Testis (tissue), 3 donors: ENCODE measurements around the gene CECR2. TPM values are rescaled to one million over a fixed set of nuclear protein-coding genes. Genes with fewer than 3 reads are reported as not detected.

ENCODE experiments used
- DNase-seq: peaks from one replicate; pipeline ENCODE4 v3.0.0-alpha.2; 2019
- H3K27ac ChIP-seq, 2 donors: fragments of 200-600 bp; sonication (generic); one replicate each; pipeline ENCODE4 v1.5.1; 2019
- H3K27me3 ChIP-seq: fragments of 200-600 bp; sonication (generic); one replicate; pipeline ENCODE4 v1.5.1; 2019
- H3K36me3 ChIP-seq: fragments of 200-600 bp; sonication (generic); one replicate; pipeline ENCODE4 v1.5.1; 2017; ENCODE audit warnings: low read depth; ENCODE audit errors: missing control alignments
- H3K4me1 ChIP-seq: fragments of 200-600 bp; sonication (generic); one replicate; pipeline ENCODE4 v1.5.1; 2019
- H3K4me3 ChIP-seq, 2 donors: fragments of 200-600 bp; sonication (generic); one replicate each; pipeline ENCODE4 v1.5.1; 2017 to 2019
- H3K9me3 ChIP-seq: fragments of 200-600 bp; sonication (generic); one replicate; pipeline ENCODE4 v1.5.1; 2017
- CTCF ChIP-seq, 3 experiments: fragments of 450-650 bp in 2 of 3; fragments of 200-600 bp in 1 of 3; sonication (generic) in 1 of 3; IDR thresholded peaks; one replicate each; pipeline ENCODE4 v1.5.1; 2016 to 2019; ENCODE audit warnings: antibody characterized with exemption in 3 of 3, mild to moderate bottlenecking in 2 of 3, moderate library complexity in 1 of 3
- POLR2A ChIP-seq: fragments of 450-650 bp; IDR thresholded peaks from one replicate; pipeline ENCODE4 v1.6.1; 2017; ENCODE audit warnings: antibody characterized with exemption, mild to moderate bottlenecking, moderate library complexity
- WGBS, 2 donors: methylation state at CpG; one replicate each; pipeline ENCODE4 v1.1.5; 2018; 5-methylcytosine and 5-hydroxymethylcytosine counted together
- intact Hi-C: fragments of 100-400 bp; cut with DNase I; formaldehyde crosslinking; loops from one replicate; pipeline ENCODE4 v1.15.1; 2023; ENCODE audit warnings: low total_unique reads
- polyA plus RNA-seq: library from polyadenylated mRNA; stranded (reverse); fragments of 350-450 nt; fragmentation: Illumina TruSeq; extraction: RNeasy Lipid Tissue Mini Kit (QIAGEN cat#74804); gene quantifications from one replicate; pipeline ENCODE4 v1.2.3, GENCODE V29; 2014; ENCODE audit warnings: low read depth, low replicate concordance; ENCODE audit not compliant: insufficient read depth
- total RNA-seq, 2 donors: library from RNA; depleted of rRNA; stranded (reverse); fragments of >200 nt; gene quantifications; one replicate each; pipeline ENCODE4 v1.2.3, GENCODE V29; 2016

CECR2 gene
- total and polyA plus RNA-seq, 3 donors from 2014 or later: 7.1 to 18.7 (median 16.8) TPM

- intact Hi-C loops: no loop called here
- H3K36me3 ChIP-seq: no peaks in the 10 kb centered on the region
- 74 to 81% methylated on average over 3 of the region's 3 CpGs for WGBS, 2 donors
These were observed 65.6 kb downstream of the CECR2 start for GRCh38 chr22:17434856-17435255.

GRCh38 chr22:17435375-17435774, 66.1 kb downstream of the CECR2 start:
- no peaks in the 10 kb centered on the region for H3K36me3 ChIP-seq
- no peaks in the 10 kb centered on the region for H3K27me3 ChIP-seq
- intact Hi-C loops: no loop called here
- no peaks in the 10 kb centered on the region for H3K4me1 ChIP-seq
- no peak for DNase-seq
- no peak overlapping the region for H3K27ac ChIP-seq
- no peak overlapping the region for H3K4me3 ChIP-seq
- TF ChIP-seq CTCF (IDR thresholded peaks at IDR 0.05) (no peak), POLR2A (no peak)
- no peaks in the 10 kb centered on the region for H3K9me3 ChIP-seq
- WGBS, 2 donors: 79 to 85% methylated on average over 3 of the region's 3 CpGs

More at GRCh38 chr22:17434856-17435255, 65.6 kb downstream of the CECR2 start:
- Histone ChIP-seq H3K27me3 (no peaks in the 10 kb centered on the region), H3K4me3 (no peak overlapping the region), H3K27ac (no peak overlapping the region), H3K9me3 (no peaks in the 10 kb centered on the region), H3K4me1 (no peaks in the 10 kb centered on the region)
- TF ChIP-seq POLR2A: no peak
- no peak for TF ChIP-seq CTCF (IDR thresholded peaks at IDR 0.05)
- DNase-seq: no peak

- 47 to 58% methylated on average over 5 of the region's 5 CpGs for WGBS, 2 donors
- intact Hi-C loops: no loop called here
- Histone ChIP-seq H3K27me3 (no peaks in the 10 kb centered on the region), H3K4me1 (no peaks in the 10 kb centered on the region), H3K27ac (no peak overlapping the region), H3K9me3 (no peaks in the 10 kb centered on the region), H3K36me3 (no peaks in the 10 kb centered on the region), H3K4me3 (no peak overlapping the region)
- TF ChIP-seq CTCF (IDR thresholded peaks at IDR 0.05) (no peak), POLR2A (no peak)
- no peak for DNase-seq
These were observed 67.2 kb downstream of the CECR2 start for GRCh38 chr22:17436382-17436980.

GRCh38 chr22:17436981-17437412, 67.7 kb downstream of the CECR2 start:
- WGBS, 2 donors: 35 to 44% methylated on average over 8 of the region's 8 CpGs
- intact Hi-C loops: no loop called here
- no peak overlapping the region for H3K27ac ChIP-seq

More at GRCh38 chr22:17436981-17437412, 67.7 kb downstream of the CECR2 start:
- TF ChIP-seq CTCF (IDR thresholded peaks at IDR 0.05): no peak
- no peak for TF ChIP-seq POLR2A
- DNase-seq: no peak
- no peak overlapping the region for H3K4me3 ChIP-seq
- H3K27me3 ChIP-seq: no peaks in the 10 kb centered on the region
- H3K4me1 ChIP-seq: no peaks in the 10 kb centered on the region
- no peaks in the 10 kb centered on the region for H3K9me3 ChIP-seq
- H3K36me3 ChIP-seq: no peaks in the 10 kb centered on the region
